ENCODE measurements around the gene CSRNP3. TPM values are rescaled to one million over a fixed set of nuclear protein-coding genes. Genes with fewer than 3 reads are reported as not detected.
"Not testable (repeated sequence)": the region's sequence is repeated elsewhere in the genome, so short reads cannot be mapped to it uniquely, and the experiment has no call there.

Gene CSRNP3
- total RNA-seq, 2 donors from 2014 or later: not detected

- no peak for DNase-seq
- ATAC-seq: no peak
- no peak overlapping the region for H3K27ac Mint-ChIP-seq
- H3K4me3 Mint-ChIP-seq: no peak overlapping the region
- peaks cover 7% of the 10 kb centered on the region for H3K27me3 Mint-ChIP-seq
- no peaks in the 10 kb centered on the region for H3K4me1 Mint-ChIP-seq
- H3K36me3 Mint-ChIP-seq (ENCODE audit: low read depth): no peaks in the 10 kb centered on the region
- H3K9me3 ChIP-seq (ENCODE audit: control insufficient read depth, low read length, poor library complexity, severe bottlenecking): no peaks in the 10 kb centered on the region
Measured at GRCh38 chr2:165640247-165640929, 170.9 kb downstream of the CSRNP3 start.

GRCh38 chr2:165645930-165646831 lies 176.7 kb downstream of the CSRNP3 start:
- ATAC-seq (no peak), DNase-seq (no peak)
- Mint-ChIP-seq H3K36me3 (ENCODE audit: low read depth) (no peaks in the 10 kb centered on the region), H3K4me3 (no peak overlapping the region), H3K27me3 (peaks cover 10% of the 10 kb centered on the region), H3K4me1 (no peaks in the 10 kb centered on the region), H3K27ac (no peak overlapping the region)
- H3K9me3 ChIP-seq (ENCODE audit: control insufficient read depth, low read length, poor library complexity, severe bottlenecking): no peaks in the 10 kb centered on the region

- DNase-seq (no peak), ATAC-seq (no peak)
- H3K9me3 ChIP-seq (ENCODE audit: control insufficient read depth, low read length, poor library complexity, severe bottlenecking): no peaks in the 10 kb centered on the region
- H3K27me3 Mint-ChIP-seq: peaks cover 10% of the 10 kb centered on the region
- H3K36me3 Mint-ChIP-seq (ENCODE audit: low read depth): no peaks in the 10 kb centered on the region
- H3K4me3 Mint-ChIP-seq: no peak overlapping the region
- H3K4me1 Mint-ChIP-seq: no peaks in the 10 kb centered on the region
- H3K27ac Mint-ChIP-seq: no peak overlapping the region
Measured at GRCh38 chr2:165647409-165647808, 177.9 kb downstream of the CSRNP3 start.

DNA sequence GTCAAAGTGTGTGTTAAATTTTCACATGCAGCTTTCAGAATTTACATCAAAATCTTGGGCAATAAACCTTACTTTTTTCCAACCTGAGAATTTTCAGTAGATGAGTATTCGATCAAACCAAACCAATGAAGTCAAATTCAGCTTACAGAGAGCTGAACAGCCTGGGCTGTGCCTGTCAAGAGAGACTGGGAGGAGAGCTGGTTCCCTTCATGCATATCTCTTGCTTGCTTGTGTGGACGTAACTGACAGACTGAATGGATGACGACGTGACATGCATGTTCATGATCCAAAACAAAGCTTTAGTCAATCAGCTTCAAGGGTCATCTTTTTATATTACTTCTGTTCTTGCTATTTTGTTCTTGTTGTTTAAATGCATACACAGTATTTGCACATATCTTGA lies 179.3 kb downstream of the CSRNP3 start:
- H3K36me3 Mint-ChIP-seq (ENCODE audit: low read depth): no peaks in the 10 kb centered on the region
- no peak overlapping the region for H3K4me3 Mint-ChIP-seq
- H3K27ac Mint-ChIP-seq: no peak overlapping the region
- DNase-seq: no peak
- peaks cover 19% of the 10 kb centered on the region for H3K27me3 Mint-ChIP-seq
- no peaks in the 10 kb centered on the region for H3K4me1 Mint-ChIP-seq
- no peaks in the 10 kb centered on the region for H3K9me3 ChIP-seq (ENCODE audit: control insufficient read depth, low read length, poor library complexity, severe bottlenecking)
- no peak for ATAC-seq

DNA sequence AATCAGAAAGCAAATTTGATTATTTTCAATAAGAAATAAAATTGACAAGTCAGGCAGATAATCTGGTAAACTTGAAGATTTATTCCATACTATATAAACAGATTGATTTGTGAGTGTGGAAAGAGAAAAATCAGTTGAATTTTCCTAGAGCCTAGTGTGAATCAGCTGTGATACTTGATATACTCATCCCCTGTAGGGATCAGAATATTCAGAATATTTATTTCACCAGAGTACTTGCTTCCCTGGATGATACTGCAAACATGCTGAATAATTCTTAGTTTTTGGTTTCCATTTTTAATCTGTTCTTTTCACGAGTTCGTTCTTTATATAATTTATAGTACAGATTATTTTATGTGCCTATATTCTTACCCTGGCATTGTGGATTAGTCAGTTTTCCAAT lies 181.7 kb downstream of the CSRNP3 start:
- no peaks in the 10 kb centered on the region for H3K4me1 Mint-ChIP-seq
- DNase-seq (no peak), ATAC-seq (no peak)
- H3K27ac Mint-ChIP-seq: no peak overlapping the region
- H3K36me3 Mint-ChIP-seq (ENCODE audit: low read depth): no peaks in the 10 kb centered on the region
- no peaks in the 10 kb centered on the region for H3K9me3 ChIP-seq (ENCODE audit: control insufficient read depth, low read length, poor library complexity, severe bottlenecking)
- peaks cover 29% of the 10 kb centered on the region for H3K27me3 Mint-ChIP-seq
- H3K4me3 Mint-ChIP-seq: no peak overlapping the region

- no peak overlapping the region for H3K4me3 Mint-ChIP-seq
- ATAC-seq: no peak
- H3K4me1 Mint-ChIP-seq: no peaks in the 10 kb centered on the region
- peaks cover 38% of the 10 kb centered on the region for H3K27me3 Mint-ChIP-seq
- no peak for DNase-seq
- H3K36me3 Mint-ChIP-seq (ENCODE audit: low read depth): no peaks in the 10 kb centered on the region
- no peak overlapping the region for H3K27ac Mint-ChIP-seq
- no peaks in the 10 kb centered on the region for H3K9me3 ChIP-seq (ENCODE audit: control insufficient read depth, low read length, poor library complexity, severe bottlenecking)
Measured at GRCh38 chr2:165655661-165656060, 186.2 kb downstream of the CSRNP3 start.

DNA sequence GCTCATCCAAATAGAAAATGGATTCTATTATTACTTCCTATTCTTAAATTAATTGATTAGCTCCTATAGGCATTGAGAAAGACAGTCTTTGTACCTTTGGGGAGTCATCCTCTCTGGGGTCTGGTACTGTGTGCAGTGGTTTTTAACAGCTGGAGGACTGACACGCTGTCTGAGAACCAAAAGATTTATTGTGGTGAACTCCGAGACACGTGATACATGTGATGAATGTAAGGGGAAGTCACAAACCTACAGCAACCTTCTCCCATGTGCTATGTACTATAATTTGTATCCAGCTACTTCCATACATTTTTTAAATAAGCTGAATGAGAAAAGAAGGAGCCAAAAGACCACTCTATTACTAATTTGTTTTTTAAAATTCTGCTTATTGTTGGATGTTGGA lies 190.9 kb downstream of the CSRNP3 start:
- Mint-ChIP-seq H3K36me3 (ENCODE audit: low read depth) (no peaks in the 10 kb centered on the region), H3K27ac (no peak overlapping the region), H3K4me3 (no peak overlapping the region), H3K27me3 (peaks cover 24% of the 10 kb centered on the region), H3K4me1 (no peaks in the 10 kb centered on the region)
- DNase-seq (no peak), ATAC-seq (no peak)
- H3K9me3 ChIP-seq (ENCODE audit: control insufficient read depth, low read length, poor library complexity, severe bottlenecking): no peaks in the 10 kb centered on the region

DNA sequence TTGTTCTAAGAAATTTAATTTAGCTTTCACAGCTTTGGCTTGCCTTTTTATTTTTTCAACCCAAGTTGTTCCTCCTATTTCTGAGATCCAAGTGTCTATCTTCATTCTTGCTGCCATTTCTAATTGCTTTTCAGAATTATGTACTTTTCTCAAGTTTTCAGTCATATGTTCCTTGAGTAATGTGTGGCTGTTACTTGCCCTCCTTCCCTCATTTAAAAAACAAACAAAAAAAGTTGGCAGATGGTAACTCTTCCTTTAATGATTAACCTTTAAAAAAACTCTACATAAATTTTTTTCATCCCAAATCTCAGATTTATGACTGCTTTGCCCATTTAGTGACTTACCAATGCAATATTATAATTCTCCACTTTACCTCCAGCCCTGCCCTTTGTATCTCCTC lies 193.2 kb downstream of the CSRNP3 start:
- H3K4me1 Mint-ChIP-seq: no peaks in the 10 kb centered on the region
- no peaks in the 10 kb centered on the region for H3K36me3 Mint-ChIP-seq (ENCODE audit: low read depth)
- H3K9me3 ChIP-seq (ENCODE audit: control insufficient read depth, low read length, poor library complexity, severe bottlenecking): no peaks in the 10 kb centered on the region
- H3K27me3 Mint-ChIP-seq: peaks cover 19% of the 10 kb centered on the region
- no peak overlapping the region for H3K4me3 Mint-ChIP-seq
- DNase-seq (no peak), ATAC-seq (no peak)
- no peak overlapping the region for H3K27ac Mint-ChIP-seq

GRCh38 chr2:165665614-165666013 lies 196.1 kb downstream of the CSRNP3 start:
- ATAC-seq (no peak), DNase-seq (no peak)
- Mint-ChIP-seq H3K4me1 (no peaks in the 10 kb centered on the region), H3K4me3 (no peak overlapping the region), H3K36me3 (ENCODE audit: low read depth) (no peaks in the 10 kb centered on the region), H3K27me3 (no peaks in the 10 kb centered on the region), H3K27ac (no peak overlapping the region)
- H3K9me3 ChIP-seq (ENCODE audit: control insufficient read depth, low read length, poor library complexity, severe bottlenecking): no peaks in the 10 kb centered on the region

GRCh38 chr2:165666073-165666472 lies 196.6 kb downstream of the CSRNP3 start:
- H3K36me3 Mint-ChIP-seq (ENCODE audit: low read depth); H3K9me3 ChIP-seq (ENCODE audit: control insufficient read depth, low read length, poor library complexity, severe bottlenecking); H3K4me3 Mint-ChIP-seq; H3K4me1 Mint-ChIP-seq; H3K27ac Mint-ChIP-seq; DNase-seq; ATAC-seq; H3K27me3 Mint-ChIP-seq: not testable (repeated sequence)

DNA sequence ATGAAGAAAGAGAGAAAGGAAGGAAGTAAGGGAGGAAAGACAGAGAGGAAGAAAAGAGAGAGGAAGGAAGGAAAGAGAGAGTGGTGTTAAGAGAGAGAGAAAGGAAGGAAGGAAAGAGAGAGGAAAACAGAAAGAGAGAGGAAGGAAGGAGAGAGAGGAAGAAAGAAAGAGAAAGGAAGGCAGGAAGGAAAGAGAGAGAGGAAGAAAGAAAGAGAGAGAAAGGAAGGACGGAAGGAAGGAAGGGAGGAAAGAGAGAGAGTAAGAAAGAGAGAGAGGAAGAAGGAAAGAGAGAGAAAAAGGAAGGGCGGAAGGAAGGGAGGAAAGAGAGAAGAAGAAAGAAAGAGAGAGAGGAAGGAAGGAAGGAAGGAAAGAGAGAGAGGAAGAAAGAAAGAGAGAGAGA lies 197.1 kb downstream of the CSRNP3 start:
- H3K9me3 ChIP-seq (ENCODE audit: control insufficient read depth, low read length, poor library complexity, severe bottlenecking): no peaks in the 10 kb centered on the region
- DNase-seq: no peak
- no peak overlapping the region for H3K4me3 Mint-ChIP-seq
- H3K36me3 Mint-ChIP-seq (ENCODE audit: low read depth): no peaks in the 10 kb centered on the region
- no peaks in the 10 kb centered on the region for H3K4me1 Mint-ChIP-seq
- H3K27me3 Mint-ChIP-seq: no peaks in the 10 kb centered on the region
- no peak for ATAC-seq
- no peak overlapping the region for H3K27ac Mint-ChIP-seq

DNA sequence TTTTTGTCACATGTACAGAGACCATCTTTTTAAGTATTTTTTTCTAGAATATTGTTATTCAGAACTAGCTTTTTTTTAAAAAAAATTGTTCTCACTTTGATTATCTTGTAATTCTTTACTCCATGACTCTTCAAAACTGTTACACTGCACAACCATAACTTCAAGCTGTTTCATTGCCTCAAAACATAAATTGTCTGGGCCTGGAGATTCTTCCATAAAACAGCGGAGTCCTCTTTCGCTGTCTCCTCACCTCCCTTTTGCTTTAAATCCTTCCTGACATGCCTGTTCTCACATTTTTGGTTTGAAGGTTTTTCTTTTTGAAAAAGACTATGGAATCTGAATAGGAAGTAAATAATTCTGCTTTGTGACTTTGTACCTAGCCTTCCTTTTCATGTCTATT lies 197.9 kb downstream of the CSRNP3 start:
- Mint-ChIP-seq H3K4me1 (no peaks in the 10 kb centered on the region), H3K27ac (no peak overlapping the region), H3K36me3 (ENCODE audit: low read depth) (no peaks in the 10 kb centered on the region), H3K4me3 (no peak overlapping the region), H3K27me3 (no peaks in the 10 kb centered on the region)
- no peak for ATAC-seq
- no peak for DNase-seq
- H3K9me3 ChIP-seq (ENCODE audit: control insufficient read depth, low read length, poor library complexity, severe bottlenecking): no peaks in the 10 kb centered on the region

- H3K27ac Mint-ChIP-seq: no peak overlapping the region
- no peaks in the 10 kb centered on the region for H3K4me1 Mint-ChIP-seq
- peaks cover 16% of the 10 kb centered on the region for H3K27me3 Mint-ChIP-seq
- no peaks in the 10 kb centered on the region for H3K9me3 ChIP-seq (ENCODE audit: control insufficient read depth, low read length, poor library complexity, severe bottlenecking)
- peaks cover 3% of the 10 kb centered on the region for H3K36me3 Mint-ChIP-seq (ENCODE audit: low read depth)
- no peak overlapping the region for H3K4me3 Mint-ChIP-seq
- ATAC-seq: no peak
- no peak for DNase-seq
Measured at GRCh38 chr2:165674780-165675179, 205.3 kb downstream of the CSRNP3 start.

DNA sequence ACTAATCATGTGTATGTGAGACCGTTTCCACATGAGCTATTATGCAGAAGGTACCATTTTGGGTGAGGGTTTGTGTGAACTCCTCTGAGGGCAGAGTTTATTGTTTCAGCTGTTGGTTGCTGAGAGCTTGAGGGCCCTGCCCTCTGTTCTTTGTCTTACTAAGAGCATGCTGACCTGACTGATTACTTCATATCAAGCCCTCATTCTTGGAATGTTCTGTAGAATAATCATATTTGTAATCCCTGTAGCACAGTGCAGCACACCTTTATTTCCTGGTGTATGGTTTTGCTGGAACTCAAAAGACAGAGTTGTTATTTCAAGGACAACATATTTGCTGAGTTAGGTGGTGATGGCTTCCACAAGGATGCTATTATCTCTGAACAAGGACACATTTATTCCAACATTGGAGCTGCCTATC lies 206.1 kb downstream of the CSRNP3 start:
- H3K9me3 ChIP-seq (ENCODE audit: control insufficient read depth, low read length, poor library complexity, severe bottlenecking): no peaks in the 10 kb centered on the region
- Mint-ChIP-seq H3K27me3 (peaks cover 16% of the 10 kb centered on the region), H3K4me1 (no peaks in the 10 kb centered on the region), H3K36me3 (ENCODE audit: low read depth) (peaks cover 3% of the 10 kb centered on the region), H3K4me3 (no peak overlapping the region), H3K27ac (no peak overlapping the region)
- DNase-seq (no peak), ATAC-seq (no peak)

Data from T-helper 17 cell (primary cell).